GM12892 (cell line): ENCODE measurements around the gene QDPR.

Source experiments
- POLR2A ChIP-seq: IDR thresholded peaks from 2 replicates; pipeline ENCODE4 v1.6.1; 2011; ENCODE audit warnings: low read depth, low read length, control low read depth
- POLR2AphosphoS5 ChIP-seq: IDR thresholded peaks from 2 replicates; pipeline ENCODE4 v1.6.1; 2011; ENCODE audit warnings: low read depth, low read length, control low read depth

DNA sequence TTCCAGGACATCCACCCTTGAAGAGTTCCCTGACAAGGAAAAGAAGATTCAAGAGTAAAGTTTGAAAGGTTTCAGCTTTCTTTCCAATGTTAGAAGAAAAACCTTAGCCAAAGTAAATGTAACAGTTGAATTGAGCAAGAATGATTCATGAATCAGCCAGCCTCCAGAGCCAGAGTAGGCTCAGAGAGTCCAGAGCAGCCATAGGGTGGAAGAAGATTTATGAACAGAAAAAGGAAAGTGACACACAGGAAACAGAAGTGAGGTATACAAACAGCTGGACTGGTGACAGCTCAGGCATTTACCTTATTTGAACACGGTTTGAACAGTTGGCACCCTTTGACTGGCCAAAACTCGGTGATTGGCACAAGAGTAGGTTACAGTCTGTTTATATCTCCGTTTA lies 63.2 kb downstream of the QDPR start:
- TF ChIP-seq POLR2A (no peak), POLR2AphosphoS5 (no peak)
